NCI-H1092 treated with DMSO at 0.1 percent for 48 hours (cell line): ENCODE results near the gene APOBEC3B.
"Not testable (repeated sequence)": the region's sequence is repeated elsewhere in the genome, so short reads cannot be mapped to it uniquely, and the experiment has no call there.

Source experiments
- DNase-seq: peaks from one replicate; lab custom pipeline; 2025; lab: John Stamatoyannopoulos, UW

APOBEC3B gene

DNA sequence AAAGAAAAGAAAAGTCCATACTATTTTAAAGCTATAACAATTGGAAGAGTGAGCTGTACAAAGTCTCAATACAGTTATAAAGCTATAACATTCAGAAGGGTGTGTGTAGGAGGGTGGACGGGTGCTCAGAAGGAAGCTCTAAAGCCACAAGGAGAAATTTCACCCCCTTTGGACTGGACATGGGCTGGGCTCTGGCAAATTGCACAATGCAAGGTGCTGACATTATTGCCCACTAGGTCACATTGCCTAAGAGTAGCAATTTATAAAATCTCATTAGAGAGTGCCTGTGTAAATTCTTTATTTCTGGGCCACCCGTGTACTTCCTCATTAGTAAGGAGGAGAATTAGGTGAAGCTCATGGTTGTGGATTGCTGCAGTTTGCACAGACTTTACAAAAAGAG is 30.4 kb upstream of the APOBEC3B start:
- no peak for DNase-seq

GRCh38 chr22:38952281-38952993 is 29.7 kb upstream of the APOBEC3B start:
- no peak for DNase-seq

DNA sequence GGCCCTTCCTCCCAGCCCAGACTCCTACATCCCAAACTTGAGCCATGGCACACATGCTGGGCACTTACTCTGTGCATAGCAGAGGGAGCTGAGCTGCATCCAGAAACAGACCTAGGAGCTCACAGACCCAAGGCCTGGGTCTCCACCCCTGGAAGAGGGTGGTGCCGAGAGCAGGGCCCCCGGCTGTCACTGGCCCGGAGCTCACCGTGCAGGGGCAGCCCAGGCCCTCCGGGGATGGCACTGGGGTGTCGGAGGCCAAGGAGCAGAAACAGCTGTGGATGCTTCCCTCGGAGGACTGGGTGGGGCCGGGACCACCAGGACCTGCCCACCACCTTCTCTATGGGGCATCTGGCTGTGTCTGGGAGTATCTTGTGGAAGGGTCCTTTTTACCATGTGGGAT is 29.1 kb upstream of the APOBEC3B start:
- DNase-seq, result no peak

DNA sequence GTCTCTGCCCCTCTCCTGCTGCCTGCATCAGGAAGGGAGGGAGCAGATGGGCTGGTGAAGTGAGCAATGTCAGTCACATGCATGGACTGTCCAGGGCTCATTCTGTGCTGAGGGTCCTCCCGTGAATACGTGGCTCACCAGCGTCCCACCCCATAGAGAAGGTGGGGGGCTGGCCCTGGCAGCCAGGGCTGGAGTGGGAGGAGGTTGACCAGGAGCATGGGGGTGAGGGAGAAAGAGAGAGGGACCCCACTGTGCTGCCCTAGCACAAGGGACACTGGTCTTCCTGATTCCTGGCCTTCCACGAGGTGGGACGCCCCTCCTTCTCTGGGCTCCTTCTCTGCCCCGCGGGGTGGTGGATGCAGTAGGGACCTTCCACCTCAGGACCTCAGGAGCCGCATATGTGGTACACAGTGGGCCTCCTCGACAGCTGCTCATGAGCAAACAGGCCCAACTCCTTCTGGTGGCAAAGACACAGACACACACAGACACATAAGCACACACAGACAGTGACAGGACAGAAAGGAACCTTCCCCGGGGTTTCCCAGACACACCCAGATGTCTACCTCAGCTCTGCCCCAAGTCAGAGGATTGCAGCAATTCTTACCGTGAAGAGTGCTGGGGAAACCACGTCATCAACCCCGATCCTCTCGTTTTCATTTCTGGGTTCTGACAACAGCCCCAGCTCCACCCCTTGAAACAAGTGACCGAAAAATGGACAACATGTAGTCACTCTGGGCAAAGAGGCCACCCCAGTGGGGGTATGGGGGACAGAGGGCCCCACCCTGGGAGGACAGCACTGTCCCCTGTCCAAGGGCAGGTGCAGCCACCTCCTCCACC is 28.4 kb upstream of the APOBEC3B start:
- no peak for DNase-seq

DNA sequence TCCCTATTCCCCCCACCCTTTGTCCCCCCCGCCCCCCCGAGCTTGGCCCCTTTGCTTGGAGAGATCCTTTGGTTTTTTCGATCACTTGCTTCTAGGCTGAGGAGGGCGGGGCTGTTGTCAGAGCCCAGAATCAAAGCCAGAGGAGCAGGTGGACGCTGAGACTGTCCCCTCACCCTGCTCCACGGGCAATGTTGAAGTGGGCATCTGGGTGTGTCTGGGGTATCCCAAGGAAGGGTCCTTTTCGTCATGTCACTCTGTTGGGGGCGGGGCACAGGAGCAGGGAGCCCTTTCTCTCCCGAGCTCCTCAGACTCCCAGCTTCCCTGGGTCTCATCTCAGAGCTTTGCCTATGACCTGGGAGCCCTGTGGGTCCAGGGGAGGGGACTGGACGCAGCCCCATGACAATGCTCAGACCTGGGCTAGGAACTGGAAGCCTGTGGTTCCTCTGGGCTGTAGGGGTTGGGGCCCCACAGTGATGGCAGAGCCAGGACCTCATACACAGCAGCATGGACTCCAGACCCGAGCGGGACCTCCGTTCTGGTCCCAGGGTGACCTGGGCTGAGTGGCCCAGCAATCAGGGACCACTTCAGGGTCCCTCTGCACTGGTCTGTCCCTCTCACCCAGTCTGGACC is 27.6 kb upstream of the APOBEC3B start:
- DNase-seq, result no peak

GRCh38 chr22:38955250-38955905 is 26.8 kb upstream of the APOBEC3B start:
- no peak for DNase-seq

GRCh38 chr22:38955926-38956325 is 26.2 kb upstream of the APOBEC3B start:
- DNase-seq, result no peak

DNA sequence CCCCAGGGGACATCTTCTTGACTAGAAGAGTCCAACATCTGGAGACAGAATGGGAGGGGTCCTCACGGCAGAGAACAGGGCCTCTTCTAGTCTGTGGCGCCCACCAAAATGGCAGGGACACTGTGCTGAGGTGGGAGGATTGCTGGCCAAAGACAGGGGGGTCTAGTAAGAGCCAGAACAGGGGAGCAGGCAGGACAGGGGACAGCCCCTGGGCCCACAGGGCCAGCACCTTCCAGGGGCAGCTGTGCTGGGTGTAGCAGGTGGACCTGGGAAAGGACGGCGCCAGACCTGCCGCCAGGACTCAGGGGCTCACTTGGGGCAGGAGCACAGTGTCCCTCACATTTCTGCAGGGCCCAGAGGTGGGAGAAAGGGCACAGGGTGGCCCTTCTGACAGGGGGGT is 25.6 kb upstream of the APOBEC3B start:
- DNase-seq, result no peak

DNA sequence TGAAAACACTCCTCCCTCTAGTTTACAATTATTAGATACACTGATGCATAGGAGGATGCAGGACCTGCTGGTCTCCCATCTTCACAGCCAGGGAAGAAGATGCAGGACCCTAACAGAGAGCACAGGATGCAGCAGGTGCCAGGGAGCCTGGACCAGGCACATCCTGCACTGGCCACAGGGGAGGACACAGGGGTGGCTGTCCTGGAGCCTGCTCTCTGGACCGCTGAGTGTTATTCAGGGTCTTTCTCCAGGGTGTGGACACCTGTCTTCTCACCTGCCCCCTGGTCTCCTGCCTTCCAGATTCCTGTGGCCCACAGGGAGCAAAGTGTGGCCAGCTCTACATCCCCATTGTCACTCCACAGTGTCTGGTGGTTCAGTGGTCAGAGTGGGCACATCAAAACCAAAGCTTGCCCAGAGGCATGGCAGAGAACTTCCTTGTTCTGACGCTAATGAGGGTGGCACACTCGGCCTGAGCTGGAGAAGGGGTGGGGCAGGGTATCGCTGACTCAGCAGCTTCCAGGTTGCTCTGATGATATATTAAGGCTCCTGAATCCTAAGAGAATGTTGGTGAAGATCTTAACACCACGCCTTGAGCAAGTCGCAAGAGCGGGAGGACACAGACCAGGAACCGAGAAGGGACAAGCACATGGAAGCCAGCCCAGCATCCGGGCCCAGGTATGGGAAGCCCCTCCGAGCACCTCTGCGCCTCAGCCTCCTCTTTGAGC is 24.9 kb upstream of the APOBEC3B start, which contains the start of gene APOBEC3A:
Gene APOBEC3A, plus strand, starts transcription at position 564 of the 725 bp plus-strand sequence. Its CDS starts 83 bp downstream, at position 647.
- DNase-seq, result no peak

- no peak for DNase-seq
Observed at GRCh38 chr22:38957808-38958650, 24.1 kb upstream of the APOBEC3B start.

DNA sequence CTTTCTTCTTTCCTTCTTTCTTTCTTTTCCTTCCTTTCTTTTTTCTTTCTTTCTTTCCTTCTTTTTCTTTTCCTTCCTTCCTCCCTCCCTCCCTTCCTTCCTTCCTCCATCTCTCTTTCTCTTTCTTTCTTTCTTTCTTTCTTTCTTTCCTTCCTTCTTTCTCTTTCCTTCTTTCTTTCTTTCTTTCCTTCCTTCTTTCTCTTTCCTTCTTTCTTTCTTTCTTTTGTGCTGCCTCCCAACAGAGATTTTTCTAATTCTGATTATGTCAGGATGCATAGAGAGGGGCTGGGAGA is 23.6 kb upstream of the APOBEC3B start:
- not testable (repeated sequence) for DNase-seq

DNA sequence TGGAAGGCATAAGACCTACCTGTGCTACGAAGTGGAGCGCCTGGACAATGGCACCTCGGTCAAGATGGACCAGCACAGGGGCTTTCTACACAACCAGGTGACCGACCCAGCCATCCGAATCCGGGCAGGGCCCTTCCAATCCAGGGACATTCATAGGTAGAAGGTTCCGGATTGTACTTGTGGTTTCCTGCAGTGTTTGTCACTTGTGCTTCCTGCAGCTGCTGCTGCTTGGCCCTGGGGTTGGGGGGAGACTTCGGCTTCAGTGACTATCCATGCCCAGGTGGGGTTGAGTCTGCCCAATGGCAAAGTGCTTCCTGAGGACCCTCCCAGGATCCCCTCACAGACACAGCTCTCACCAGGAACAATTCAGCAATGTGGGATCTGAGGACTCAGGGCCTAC is 22.6 kb upstream of the APOBEC3B start:
- no peak for DNase-seq

GRCh38 chr22:38960673-38961072 is 21.5 kb upstream of the APOBEC3B start:
- not testable (repeated sequence) for DNase-seq

GRCh38 chr22:38963291-38963738 is 18.8 kb upstream of the APOBEC3B start:
- DNase-seq, result not testable (repeated sequence)

GRCh38 chr22:38963872-38964271 is 18.3 kb upstream of the APOBEC3B start:
- DNase-seq, result no peak

DNA sequence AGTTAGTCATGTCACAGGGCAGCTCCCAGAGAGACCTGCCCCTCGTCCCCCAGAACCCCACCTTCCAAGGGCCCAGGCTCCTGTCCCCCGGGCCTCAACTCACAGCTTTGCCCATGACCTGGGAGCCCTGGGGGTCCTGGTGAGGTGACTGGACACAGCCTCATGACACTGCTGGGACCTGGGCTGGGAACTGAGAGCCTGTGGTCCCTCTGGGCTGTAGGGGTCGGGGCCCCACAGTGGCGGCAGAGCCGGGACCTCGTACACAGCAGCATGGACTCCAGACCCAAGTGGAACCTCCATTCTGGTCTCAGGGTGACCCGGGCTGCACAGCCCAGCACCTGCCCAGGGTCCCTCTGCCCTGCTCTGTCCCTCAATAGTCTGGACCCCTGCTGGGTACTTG is 17.8 kb upstream of the APOBEC3B start:
- no peak for DNase-seq

GRCh38 chr22:38964989-38965388 is 17.2 kb upstream of the APOBEC3B start:
- DNase-seq, result no peak

- no peak for DNase-seq
Observed at GRCh38 chr22:38965614-38966379, 16.4 kb upstream of the APOBEC3B start.

GRCh38 chr22:38966380-38966702 is 15.8 kb upstream of the APOBEC3B start:
- no peak for DNase-seq

DNA sequence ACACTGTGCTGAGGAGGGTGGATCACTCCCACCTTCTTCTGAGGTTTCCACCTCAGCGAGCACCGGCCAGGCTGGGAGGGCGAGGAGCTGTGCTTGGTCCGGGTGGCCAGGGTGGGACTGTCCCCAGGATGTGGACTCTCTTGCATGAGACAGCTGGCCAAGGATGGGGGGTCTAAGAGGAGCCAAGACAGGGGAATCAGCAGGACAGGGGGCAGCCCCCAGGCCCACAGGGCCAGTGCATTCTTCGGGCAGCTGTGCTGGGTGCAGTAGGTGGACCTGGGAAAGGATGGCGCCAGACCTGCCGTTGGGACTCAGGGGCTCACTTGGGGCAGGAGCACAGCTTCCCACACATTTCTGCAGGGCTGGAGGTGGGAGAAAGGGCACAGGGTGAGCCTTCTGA is 15.2 kb upstream of the APOBEC3B start:
- no peak for DNase-seq
